DMS114 treated with DMSO at 0.1 percent for 48 hours (cell line): ENCODE data around the gene COX20.
"Not testable (repeated sequence)": the region's sequence is repeated elsewhere in the genome, so short reads cannot be mapped to it uniquely, and the experiment has no call there.

Experiments used
- DNase-seq: peaks from one replicate; lab custom pipeline; 2025; ENCODE audit not compliant: unreplicated experiment; lab: John Stamatoyannopoulos, UW

Gene COX20, protein sequence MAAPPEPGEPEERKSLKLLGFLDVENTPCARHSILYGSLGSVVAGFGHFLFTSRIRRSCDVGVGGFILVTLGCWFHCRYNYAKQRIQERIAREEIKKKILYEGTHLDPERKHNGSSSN

DNA sequence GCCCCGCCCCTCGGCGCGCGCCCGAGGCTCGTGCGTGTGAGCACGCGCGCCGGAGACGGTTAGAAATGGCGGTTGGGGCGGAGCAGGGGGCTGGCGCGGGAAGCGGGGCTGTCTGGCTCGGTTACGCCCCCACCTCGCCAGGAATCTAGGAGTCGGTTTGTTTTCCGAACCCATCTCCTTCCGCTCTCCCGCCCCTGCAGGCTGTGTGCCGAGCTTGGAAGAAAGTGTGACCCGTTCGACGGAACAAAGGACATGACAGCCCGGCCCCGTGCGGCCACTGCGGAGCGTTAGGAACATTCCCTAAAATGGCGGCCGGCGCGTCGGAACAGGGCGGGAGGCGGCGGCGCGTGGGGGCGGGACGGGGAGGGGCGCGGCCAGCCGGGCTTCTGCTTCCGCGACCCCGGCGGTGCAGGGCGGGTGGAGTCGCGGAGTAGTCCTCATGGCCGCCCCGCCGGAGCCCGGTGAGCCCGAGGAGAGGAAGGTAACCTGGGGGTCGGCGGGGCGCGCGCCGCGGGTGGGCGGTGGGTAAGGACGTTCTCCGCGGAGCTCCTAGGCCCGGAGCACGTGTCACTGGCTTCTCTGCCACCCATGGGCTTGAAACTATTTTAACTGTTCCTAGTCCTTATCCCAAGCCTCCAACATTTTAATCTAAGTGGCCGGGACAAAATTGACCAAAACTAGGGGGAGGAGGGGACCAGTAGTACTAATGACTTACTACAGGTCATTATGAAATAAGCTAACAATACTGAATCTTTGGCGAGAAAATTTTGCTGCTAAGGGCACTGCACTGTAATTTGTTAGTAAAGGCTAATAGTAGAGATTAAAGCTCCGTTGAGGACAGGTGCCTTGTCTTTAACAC, at the start of gene COX20:
TSS of gene COX20 (plus strand) at position 383 of the 859 bp plus-strand sequence. CDS start at position 440, 57 bp downstream.
- peak; percentile 93 for DNase-seq

DNA sequence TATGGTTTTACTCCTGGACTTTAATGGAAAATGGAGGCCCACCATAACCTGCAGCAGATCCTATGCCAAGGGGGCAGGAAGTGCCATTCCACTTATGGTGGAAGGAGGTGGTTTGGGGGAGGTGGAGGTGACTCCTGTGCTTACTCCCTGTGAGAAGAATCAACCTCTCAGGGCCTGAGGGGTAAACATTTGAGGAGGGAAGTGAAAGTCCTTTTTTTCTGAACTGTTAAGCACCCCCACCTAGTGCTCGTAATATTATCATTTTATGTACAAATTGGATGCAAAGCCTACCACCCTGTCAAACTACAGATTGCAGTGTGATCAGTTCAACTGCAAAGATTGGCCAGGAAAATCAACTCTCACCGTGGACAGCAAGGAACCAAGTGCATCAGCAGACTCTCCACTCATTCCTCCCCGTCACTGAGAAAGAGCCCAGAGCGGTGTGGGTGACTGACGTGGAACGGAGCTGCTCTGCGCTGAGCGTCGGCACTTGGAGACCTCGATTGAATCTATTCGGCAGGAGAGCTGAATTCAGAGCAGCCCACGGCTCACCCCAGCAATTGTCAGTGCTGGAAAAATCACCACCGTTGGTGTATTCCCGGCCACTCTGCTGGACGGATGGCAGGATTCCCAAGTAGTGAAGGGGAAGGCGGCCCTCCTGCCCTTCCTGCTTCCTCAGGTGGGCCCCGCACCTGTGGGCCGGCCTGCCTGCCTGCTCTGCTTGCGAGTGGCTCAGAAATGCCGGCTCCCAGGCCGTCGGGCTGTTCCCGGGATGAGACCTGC, 46.8 kb upstream of the COX20 start:
- no peak for DNase-seq

DNA sequence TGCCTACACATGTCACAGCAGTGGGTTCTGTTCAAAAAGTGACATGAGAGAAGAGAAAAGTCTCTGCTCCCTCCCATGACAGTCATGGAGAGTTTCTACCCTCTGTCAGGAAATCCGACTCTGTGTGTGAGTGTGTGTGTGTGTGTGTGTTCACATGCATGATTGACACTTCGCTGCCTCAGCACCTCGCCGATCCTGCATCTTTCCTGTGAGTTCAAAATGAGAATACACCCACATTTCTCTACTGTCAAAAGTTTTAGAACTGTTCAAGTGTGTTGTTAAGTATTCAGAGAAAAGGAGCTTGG, 46.2 kb upstream of the COX20 start:
- no peak for DNase-seq

DNA sequence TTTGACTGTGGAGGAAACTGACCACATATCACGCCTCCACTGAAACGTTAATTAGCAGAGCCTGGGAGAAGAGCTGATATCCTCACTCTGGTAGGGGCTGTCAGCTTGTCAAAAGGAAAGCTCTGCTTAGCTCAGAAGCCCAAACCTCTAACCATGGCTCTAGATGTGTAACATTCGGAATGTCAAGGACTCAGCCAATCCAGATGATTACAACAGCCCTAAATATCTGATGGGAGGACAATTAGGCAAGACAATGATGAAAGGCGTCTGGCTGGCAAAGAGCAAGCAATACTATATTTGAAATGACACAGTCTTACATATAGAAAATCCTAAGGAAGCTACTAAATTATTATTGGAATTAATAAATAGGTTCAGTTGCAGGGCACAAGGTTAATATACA, 45.7 kb upstream of the COX20 start:
- DNase-seq = no peak

DNA sequence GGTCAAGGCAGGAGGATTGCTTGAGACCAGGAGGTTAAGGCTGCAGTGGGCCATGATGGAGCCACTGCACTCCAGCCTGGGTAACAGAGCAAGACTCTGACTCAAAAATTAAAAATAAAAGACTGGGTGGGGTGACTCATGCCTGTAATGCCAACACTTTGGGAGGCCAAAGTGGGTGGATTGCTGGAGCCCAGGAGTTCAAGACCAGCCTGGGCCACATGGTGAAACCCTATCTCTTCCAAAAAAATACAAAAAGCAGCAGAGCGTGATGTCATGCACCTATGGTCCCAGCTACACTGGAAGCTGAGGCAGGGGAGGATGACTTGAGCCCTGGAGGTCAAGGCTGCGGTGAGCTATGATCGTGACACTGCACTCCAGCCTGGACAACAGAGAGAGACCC, 44.4 kb upstream of the COX20 start:
- no peak for DNase-seq

DNA sequence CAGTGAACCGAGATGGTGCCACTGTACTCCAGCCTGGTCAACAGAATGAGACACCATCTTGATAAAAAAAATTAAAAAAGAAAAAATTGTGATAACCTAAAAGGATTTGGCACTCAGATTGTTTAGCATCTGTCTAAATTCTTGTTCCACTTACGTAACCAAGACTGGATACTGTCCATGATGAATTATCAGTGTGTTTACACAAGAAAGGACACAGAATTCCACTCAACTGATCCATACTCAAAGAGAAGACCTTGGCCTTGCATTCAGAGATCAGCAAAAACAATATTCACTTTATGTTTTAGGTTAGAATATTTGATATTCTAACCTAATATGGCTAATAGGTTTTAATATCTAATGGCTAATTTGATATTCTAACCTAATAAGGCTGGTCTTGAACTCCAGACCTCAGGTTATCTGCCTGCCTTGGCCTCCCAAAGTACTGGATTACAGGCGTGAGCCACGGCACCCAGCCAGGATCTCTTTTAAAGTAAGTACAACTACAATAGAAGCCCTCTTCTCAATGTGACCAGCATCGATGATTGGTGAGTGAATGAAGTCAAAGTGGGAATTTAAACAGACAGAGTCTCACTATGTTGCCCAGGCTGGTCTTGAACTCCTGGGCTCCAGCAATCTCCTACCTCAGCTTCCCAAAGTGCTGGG, 43.1 kb upstream of the COX20 start:
- DNase-seq = no peak

DNA sequence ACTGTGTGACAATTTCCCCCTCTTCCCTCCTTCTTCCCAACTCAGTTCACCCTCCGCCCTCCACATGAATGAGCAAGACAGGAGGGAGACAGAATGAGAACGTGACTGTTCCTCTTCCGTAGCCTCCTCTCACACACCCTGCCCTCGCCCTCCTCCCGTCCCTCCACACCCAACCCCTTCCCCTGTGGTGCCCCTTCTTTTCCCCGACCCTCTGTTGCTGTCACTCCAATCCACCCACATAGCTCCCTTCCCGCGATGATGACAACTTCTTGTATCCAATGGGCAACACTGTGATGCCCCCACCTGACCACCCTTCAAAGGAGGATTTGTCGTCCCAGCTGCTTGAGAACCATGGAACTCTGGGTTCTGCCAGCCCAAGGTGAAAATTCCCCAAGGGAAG, 41.4 kb upstream of the COX20 start:
- no peak for DNase-seq

DNA sequence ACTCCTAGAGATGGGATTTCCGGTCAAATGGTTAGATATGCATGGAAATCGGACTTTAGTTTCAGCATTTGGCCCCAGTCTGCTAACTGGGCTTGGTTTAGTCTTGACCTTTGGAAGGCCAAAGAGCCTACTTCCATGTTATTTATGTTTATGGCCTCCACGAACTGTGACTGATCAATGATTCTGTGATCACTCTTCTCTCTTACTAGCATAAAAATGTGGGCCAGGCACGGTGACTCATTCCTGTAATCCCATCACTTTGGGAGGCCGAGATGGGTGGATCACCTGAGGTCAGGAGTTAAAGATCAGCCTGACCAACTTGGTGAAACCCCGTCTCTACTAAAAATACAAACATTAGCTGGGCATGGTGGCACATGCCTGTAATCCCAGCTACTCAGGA, 40.9 kb upstream of the COX20 start:
- not testable (repeated sequence) for DNase-seq

DNA sequence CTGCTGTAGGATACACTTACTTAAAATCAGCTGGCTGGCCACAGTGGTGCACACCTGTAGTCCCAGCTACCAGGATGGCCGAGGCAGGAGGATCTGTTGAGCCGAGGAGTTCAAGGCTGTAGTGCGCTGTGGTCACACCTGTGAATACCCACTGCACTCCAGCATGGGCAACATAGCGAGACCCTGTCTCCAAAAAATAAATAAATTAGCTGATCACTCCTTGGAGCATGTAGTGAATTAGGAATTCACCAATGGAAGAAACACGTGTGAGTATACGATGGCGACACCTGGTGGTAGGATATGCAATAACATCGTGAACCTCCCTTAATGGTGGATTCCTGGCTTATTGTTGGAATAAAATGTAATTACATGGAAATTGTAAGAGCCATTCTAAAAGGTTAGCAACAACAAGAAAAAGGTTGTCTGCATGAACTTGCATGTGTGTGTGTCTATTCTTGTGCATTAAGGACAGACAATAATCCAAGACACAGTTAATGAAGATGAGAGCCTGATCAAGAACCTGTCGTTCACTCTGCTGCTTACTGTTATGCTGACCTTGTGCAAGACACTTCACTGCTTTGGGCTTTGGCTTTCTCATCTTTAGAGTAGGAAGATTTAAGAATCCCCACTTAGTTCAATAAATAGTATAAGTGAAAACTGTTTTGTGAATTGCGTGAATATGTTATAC, 38.6 kb upstream of the COX20 start:
- peak; percentile 33 for DNase-seq

DNA sequence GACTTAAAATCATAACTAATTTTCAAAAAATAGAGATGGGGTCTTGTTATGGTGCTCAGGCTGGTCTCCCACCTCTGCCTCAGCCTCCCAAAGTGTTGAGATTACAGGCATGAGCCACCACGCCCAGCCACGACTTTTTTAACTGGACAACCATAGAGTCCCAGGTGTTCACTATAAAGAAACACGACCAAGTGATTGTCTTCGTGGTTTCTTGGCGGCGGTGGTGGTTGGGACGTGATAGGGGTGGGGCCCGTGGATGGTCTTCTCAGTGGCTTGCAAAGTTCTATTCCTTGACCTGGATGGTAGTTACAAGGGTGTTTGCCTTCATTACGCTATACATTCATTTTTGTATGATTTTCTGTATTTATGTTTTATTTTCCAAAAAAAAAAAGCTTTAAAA, 34.6 kb upstream of the COX20 start:
- DNase-seq = no peak

DNA sequence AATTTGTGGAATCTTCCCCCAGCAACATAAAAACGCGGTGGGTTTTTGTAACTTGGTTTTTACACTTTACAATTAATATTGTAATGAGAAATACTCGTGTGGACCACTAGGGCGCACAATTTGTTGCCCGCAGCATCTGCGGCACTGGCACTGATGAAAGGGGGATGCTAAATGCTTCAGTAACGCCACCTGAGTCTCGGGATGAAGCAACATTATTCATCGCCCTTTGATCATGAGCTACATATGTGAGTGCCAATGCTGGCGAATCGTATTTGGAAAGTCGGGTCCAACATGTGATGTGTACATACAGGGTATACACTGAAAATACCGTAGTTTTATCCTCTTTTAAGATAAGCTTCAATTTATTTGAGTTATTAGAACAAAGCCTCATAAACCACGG, 34.2 kb upstream of the COX20 start:
- DNase-seq = no peak

DNA sequence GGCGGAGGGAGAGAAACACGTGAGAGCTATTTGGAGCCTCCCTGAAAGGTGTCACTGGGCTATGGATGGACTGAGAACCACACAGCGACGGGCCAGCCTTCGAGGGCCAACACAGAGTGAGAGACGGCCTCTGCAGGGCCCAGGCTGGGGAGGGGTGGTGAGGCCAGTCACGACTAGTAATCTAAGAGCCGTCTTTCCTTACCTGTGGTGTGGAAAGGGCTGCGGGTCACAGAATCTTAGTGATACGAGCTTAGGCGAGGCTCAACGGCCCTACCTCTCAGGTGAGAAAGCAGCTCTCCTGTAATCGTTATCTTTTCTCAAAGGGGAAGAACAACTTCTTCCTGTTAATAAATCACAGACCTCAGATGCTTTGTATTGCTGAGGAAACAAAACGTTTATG, 33.4 kb upstream of the COX20 start:
- DNase-seq = no peak

DNA sequence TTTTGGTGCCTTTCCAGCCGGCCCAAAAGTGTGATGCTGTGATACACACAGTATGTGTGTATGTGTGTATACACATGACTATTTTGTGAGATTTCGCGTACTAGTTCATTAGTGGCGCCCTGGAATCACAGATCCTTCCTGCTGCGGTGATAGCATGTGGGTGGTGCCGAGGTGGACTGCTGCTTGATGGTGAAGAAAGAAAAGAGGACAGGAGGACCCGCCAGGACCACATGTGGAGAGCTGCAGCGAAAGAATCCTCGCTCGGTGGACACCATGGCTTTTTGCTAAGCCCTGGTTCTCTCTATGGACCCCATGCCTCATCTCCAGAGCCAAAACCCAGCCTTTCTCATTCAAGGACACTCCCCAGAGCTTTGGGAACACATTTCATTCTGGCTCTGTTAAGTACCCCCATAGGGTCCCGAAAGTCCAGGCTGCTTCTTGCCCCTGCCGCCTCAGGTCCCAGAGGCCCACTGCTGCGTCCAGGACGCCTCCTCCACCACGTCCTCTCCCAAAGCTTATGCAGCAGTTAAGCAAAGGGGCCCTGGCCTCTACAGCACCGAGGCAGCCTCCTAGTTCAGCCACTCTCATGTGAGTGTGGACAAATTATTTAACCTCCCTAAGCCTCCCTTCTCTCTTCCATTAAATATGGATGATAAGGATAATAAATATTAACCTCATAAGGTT, 32.8 kb upstream of the COX20 start:
- no peak for DNase-seq

DNA sequence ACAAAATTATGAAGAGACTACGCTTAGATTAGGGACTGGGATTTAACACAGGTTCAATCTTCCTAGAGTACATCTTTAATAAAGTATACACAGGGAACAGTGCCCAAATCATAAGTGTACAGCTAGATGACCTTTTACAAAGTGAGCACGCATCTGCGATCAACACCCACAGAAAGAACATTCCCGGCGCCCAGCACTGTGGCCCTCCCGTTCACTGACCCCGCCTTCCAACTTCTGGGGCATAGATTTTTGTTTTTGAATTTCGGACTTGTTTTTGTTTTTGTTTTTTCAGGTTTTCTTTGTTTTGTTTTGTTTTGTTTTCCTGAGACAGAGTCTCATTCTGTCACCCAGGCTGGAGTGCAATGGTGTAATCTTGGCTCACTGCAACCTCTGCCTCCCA, 30.6 kb upstream of the COX20 start:
- DNase-seq = no peak

DNA sequence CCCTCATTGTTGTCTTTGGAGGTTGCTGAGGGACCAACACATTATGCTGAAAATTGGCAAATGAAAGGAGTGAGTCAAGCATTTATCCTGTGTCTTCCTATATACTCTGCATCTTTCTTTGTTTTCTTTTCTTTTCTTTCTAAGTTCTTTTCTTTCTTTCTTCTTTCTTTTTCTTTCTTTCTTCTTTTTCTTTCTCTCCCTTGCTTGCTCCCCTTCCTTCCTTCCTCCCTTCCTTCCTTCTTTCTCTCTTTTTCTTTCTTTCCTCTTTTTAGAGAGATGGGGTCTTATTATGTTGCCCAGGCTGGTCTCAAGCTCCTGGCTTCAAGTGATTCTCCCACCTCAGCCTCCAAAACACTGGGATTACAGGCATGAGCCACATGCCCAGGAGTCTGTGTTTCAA, 28.3 kb upstream of the COX20 start:
- no peak for DNase-seq

DNA sequence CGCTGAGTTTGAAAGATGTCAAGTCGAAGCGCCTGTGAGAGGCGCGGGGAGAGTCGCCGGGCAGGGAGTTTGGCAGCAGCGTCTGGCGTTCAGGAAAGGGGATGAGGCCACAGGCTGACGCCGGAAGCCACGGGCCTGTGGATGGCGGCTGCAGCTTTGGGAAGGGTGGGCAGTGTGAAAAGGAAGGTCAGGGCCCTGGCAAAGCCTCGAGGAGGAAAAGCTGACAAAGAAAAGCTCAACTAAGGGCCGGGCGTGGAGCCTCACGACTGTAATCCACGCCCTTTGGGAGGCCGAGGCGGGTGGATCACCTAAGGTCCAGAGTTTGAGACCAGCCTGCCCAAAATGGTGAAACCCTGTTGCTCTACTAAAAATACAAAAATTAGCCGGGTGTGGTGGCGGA, 25.2 kb upstream of the COX20 start:
- DNase-seq = no peak

DNA sequence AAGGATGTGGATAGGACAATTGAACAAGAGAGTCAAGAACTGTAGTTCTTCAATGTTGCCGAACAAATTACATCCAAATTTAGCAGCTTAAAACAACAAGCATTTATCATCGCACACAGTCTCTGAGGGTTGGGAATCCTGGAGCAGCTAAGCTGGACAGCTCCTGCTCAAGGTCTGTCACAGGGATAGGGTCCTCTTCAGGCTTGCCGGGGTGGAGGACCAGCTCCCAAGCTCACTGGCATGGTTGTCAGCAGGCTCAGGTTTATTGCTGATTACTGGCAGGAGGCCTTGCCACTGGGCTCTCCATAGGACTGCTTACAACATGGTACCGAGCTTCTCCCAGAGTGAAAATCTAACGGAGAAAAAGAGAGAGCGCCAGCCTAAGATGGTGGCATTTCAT, 22.1 kb upstream of the COX20 start:
- no peak for DNase-seq

DNA sequence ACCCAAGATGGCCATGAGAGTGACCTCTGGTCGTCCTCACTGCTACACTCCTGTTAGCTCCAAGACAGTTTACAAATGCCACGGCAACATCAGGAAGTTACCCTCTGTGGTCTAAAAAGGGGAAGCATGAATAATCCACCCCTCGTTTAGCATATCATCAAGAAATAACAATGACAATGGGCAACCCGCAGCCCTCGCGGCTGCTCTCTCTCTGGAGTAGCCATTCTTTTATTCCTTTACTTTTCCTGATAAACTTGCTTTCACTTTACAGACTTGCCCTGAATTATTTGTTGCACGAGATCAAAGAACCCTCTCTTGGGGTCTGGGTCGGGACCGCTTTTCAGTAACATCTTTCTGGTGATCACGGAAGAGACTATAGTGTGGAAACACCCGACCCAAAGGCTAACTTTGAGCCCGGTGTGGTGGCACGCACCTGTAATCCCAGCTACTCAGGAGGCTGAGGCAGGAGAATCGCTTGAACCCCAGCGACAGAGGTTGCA, 19.8 kb upstream of the COX20 start:
- DNase-seq = no peak

DNA sequence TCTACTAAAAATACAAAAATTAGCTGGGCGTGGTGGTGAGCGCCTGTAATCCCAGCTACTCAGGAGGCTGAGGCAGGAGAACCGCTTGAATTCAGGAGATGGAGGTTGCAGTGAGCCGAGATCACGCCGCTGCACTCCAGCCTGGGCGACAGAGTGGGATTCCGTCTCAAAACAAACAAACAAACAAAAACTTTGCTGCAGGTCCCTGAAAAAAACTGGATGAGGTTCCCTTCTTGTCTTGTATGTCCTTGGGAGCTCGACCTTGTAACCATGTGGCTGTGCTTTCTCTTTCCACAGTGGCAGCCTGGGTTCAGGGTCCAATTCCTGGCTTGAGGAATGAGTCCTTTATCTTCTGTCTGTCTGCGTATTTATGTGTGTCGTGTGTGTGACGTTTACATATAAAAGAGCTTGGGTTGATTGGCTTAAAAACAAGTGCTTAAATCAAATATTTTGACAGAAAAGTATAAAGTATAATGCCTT, 18.0 kb upstream of the COX20 start:
- no peak for DNase-seq

DNA sequence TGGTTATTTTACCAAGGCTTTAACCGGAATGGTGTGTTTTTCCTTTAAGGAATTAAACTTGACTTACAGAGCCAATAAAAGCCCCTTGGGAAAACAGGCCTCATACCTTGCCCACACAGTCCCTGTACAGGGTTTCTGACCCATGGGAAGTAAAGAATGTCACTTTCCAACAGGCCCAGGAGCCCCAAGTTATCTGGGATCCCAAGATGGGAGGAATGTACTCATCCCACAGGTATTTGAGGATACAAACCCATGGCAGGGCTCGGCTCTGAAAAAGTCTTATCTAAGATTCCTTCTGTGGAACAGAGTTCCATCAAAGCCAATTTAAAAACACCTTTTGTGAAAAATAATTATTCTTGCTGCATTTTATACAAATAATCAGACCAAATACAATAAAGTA, 15.3 kb upstream of the COX20 start:
- DNase-seq = no peak
